Hepatocyte (in vitro differentiated cells): Measurements from ENCODE around the gene TMEM35B. TPM values are rescaled to one million over a fixed set of nuclear protein-coding genes. Genes with fewer than 3 reads are reported as not detected.
"Not testable (repeated sequence)": the region's sequence is repeated elsewhere in the genome, so short reads cannot be mapped to it uniquely, and the experiment has no call there.

Source experiments
- DNase-seq: peaks from one replicate; pipeline ENCODE4 v3.0.0-alpha.2; 2016; ENCODE audit warnings: low spot score
- H2AFZ ChIP-seq: fragments of 200-600 bp; sonication (generic); 2 replicates; pipeline ENCODE4 v1.6.0; 2016; ENCODE audit warnings: antibody characterized with exemption, mild to moderate bottlenecking
- H3K27ac ChIP-seq: fragments of 200-600 bp; sonication (generic); 2 replicates; pipeline ENCODE4 v1.5.1; 2016; ENCODE audit warnings: mild to moderate bottlenecking
- H3K27me3 ChIP-seq: fragments of 200-600 bp; sonication (generic); 2 replicates; pipeline ENCODE4 v1.6.1; 2016
- H3K36me3 ChIP-seq: fragments of 200-600 bp; sonication (generic); replicated peaks from 2 replicates; pipeline ENCODE4 v1.5.1; 2016; ENCODE audit warnings: low read depth; ENCODE audit not compliant: insufficient read depth
- H3K4me1 ChIP-seq: fragments of 200-600 bp; sonication (generic); 2 replicates; pipeline ENCODE4 v1.5.1; 2016; ENCODE audit warnings: mild to moderate bottlenecking, moderate library complexity; ENCODE audit not compliant: insufficient read depth
- H3K4me2 ChIP-seq: fragments of 200-600 bp; sonication (generic); 2 replicates; pipeline ENCODE4 v1.6.0; 2016
- H3K4me3 ChIP-seq: fragments of 200-600 bp; sonication (generic); 2 replicates; pipeline ENCODE4 v1.5.1; 2016; ENCODE audit warnings: mild to moderate bottlenecking
- H3K79me2 ChIP-seq: fragments of 200-600 bp; sonication (generic); 2 replicates; pipeline ENCODE4 v1.6.0; 2017; ENCODE audit warnings: mild to moderate bottlenecking
- H3K9me2 ChIP-seq: fragments of 200-600 bp; sonication (generic); replicated peaks from 2 replicates; pipeline ENCODE4 v1.6.0; 2017; ENCODE audit warnings: mild to moderate bottlenecking; ENCODE audit not compliant: insufficient read depth
- H3K9me3 ChIP-seq: fragments of 200-600 bp; sonication (generic); 2 replicates; pipeline ENCODE4 v1.5.1; 2016; ENCODE audit warnings: low read depth, mild to moderate bottlenecking
- H4K20me1 ChIP-seq: fragments of 200-600 bp; sonication (generic); 2 replicates; pipeline ENCODE4 v1.6.0; 2016; ENCODE audit warnings: mild to moderate bottlenecking; ENCODE audit not compliant: insufficient read depth, poor library complexity, severe bottlenecking
- CTCF ChIP-seq: fragments of 200-600 bp; sonication (generic); IDR thresholded peaks from 2 replicates; pipeline ENCODE4 v1.5.1; 2016; ENCODE audit warnings: antibody characterized with exemption, mild to moderate bottlenecking; ENCODE audit not compliant: poor library complexity
- EZH2 ChIP-seq: fragments of 200-600 bp; sonication (generic); IDR thresholded peaks from 2 replicates; pipeline ENCODE4 v1.6.1; 2016; ENCODE audit warnings: antibody characterized with exemption, mild to moderate bottlenecking, borderline replicate concordance
- EZH2phosphoT487 ChIP-seq: fragments of 200-600 bp; sonication (generic); IDR thresholded peaks from one replicate; pipeline ENCODE4 v1.6.1; 2018; ENCODE audit warnings: antibody characterized with exemption, mild to moderate bottlenecking, low read depth, moderate library complexity; ENCODE audit not compliant: unreplicated experiment, severe bottlenecking
- WGBS: methylation state at CpG from one replicate; pipeline ENCODE4 v1.1.6; 2016; ENCODE audit warnings: low lambda C conversion rate; ENCODE audit errors: missing lambda C conversion rate; 5-methylcytosine and 5-hydroxymethylcytosine counted together
- polyA plus RNA-seq: library from polyadenylated mRNA; unstranded; fragments of >200 nt; fragmentation: Nextera tagmentation; extraction: Ambion mirVana; gene quantifications from 2 replicates; pipeline ENCODE4 v1.2.1, GENCODE V29; 2016
- small RNA-seq: library from RNA; depleted of rRNA; stranded (forward); fragments of <200 nt; gene quantifications from one replicate; pipeline ENCODE3, GENCODE V24; 2014
- total RNA-seq: library from RNA; depleted of rRNA; stranded (reverse); fragments of >200 nt; gene quantifications from 2 replicates; pipeline ENCODE4 v1.2.3, GENCODE V29; 2014

TMEM35B gene
- total and polyA plus RNA-seq, 2 experiments from 2014 or later = 37.5 to 51.8 TPM

DNA sequence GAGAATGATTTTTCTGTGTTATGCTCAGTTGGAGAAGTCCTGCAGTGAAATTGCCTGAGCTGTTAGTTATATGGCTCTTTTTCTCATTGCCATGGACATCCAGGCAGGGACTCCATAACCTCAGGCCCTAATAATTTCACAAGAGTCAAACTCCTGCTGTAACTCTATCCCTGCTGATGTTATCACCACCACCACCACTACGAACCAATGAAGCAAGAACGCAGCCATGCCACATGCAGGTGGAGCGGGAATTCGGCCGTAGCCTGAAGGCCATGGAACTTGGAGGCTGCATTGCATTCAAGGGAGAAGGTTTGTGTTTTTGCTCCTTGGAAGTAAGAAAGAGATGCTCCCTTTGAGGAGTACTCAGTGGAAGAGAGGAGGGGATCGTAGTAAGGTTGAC, 38.9 kb downstream of the TMEM35B start:
- Histone ChIP-seq H3K9me3 (no peaks in the 10 kb centered on the region), H4K20me1 (no peaks in the 10 kb centered on the region), H3K4me2 (no peak overlapping the region), H3K4me3 (no peak overlapping the region), H2AFZ (no peak overlapping the region), H3K27ac (no peak overlapping the region), H3K9me2 (no peaks in the 10 kb centered on the region), H3K4me1 (no peaks in the 10 kb centered on the region), H3K79me2 (no peaks in the 10 kb centered on the region), H3K27me3 (peaks cover 8% of the 10 kb centered on the region), H3K36me3 (no peaks in the 10 kb centered on the region)
- no peak for DNase-seq
- TF ChIP-seq EZH2 = no peak
- TF ChIP-seq CTCF = no peak
- no peak for TF ChIP-seq EZH2phosphoT487
- 72% methylated on average over 6 of the region's 6 CpGs for WGBS

- H3K9me2 ChIP-seq, DNase-seq: not testable (repeated sequence)
- 92% methylated on average over 2 of the region's 2 CpGs for WGBS
Observed at GRCh38 chr1:34941798-34942197, 43.3 kb downstream of the TMEM35B start.

More at GRCh38 chr1:34941798-34942197, 43.3 kb downstream of the TMEM35B start:
- not testable (repeated sequence) for H3K79me2 ChIP-seq, H3K9me3 ChIP-seq, H3K4me2 ChIP-seq, H3K4me1 ChIP-seq, H3K27me3 ChIP-seq, H3K27ac ChIP-seq, H2AFZ ChIP-seq, H3K36me3 ChIP-seq, H4K20me1 ChIP-seq, H3K4me3 ChIP-seq

Small RNAs within 50 kb of the gene (small RNA-seq; reads per million reads assigned to genes)
- gene TMEM35B = not detected

Other genes with a start within 250 kb of the TMEM35B start
- 0.76 and 0.80 TPM in 2 replicates for gene GJB5, start 230.3 kb downstream of the TMEM35B start, total RNA-seq
- gene GJB5, start 230.3 kb downstream of the TMEM35B start, polyA plus RNA-seq = 0.85 and 1.1 TPM in 2 replicates
- gene GJB4, start 225.6 kb downstream of the TMEM35B start, total RNA-seq = 1.00 and 2.0 TPM in 2 replicates
- gene GJB4, start 225.6 kb downstream of the TMEM35B start, polyA plus RNA-seq = 1.3 and 2.5 TPM in 2 replicates
- gene GJB3, start 204.1 kb downstream of the TMEM35B start, total RNA-seq = 2.8 and 3.2 TPM in 2 replicates
- gene GJB3, start 204.1 kb downstream of the TMEM35B start, polyA plus RNA-seq = 2.0 and 8.4 TPM in 2 replicates
- gene GJA4, start 192.3 kb downstream of the TMEM35B start, total RNA-seq = 2.5 and 3.8 TPM in 2 replicates
- 3.7 and 7.7 TPM in 2 replicates for gene GJA4, start 192.3 kb downstream of the TMEM35B start, polyA plus RNA-seq
- gene SMIM12, start 125.6 kb downstream of the TMEM35B start, total RNA-seq = 21.9 and 35.4 TPM in 2 replicates
- 51.9 and 53.8 TPM in 2 replicates for gene SMIM12, start 125.6 kb downstream of the TMEM35B start, polyA plus RNA-seq
- 0.04 and 0.33 TPM in 2 replicates for gene DLGAP3, start 55.7 kb downstream of the TMEM35B start, total RNA-seq
- 0.79 and 1.0 TPM in 2 replicates for gene DLGAP3, start 55.7 kb downstream of the TMEM35B start, polyA plus RNA-seq
- gene ZMYM6, start 46.6 kb upstream of the TMEM35B start, total RNA-seq = 16.7 and 20.7 TPM in 2 replicates
- 10.6 and 11.3 TPM in 2 replicates for gene ZMYM6, start 46.6 kb upstream of the TMEM35B start, polyA plus RNA-seq
- gene ZMYM1, start 94.0 kb upstream of the TMEM35B start, total RNA-seq = 17.9 and 18.7 TPM in 2 replicates
- 3.8 and 4.7 TPM in 2 replicates for gene ZMYM1, start 94.0 kb upstream of the TMEM35B start, polyA plus RNA-seq
- gene SFPQ, start 207.8 kb upstream of the TMEM35B start, total RNA-seq = 138 and 183 TPM in 2 replicates
- 165 and 170 TPM in 2 replicates for gene SFPQ, start 207.8 kb upstream of the TMEM35B start, polyA plus RNA-seq